Lung microvascular endothelial cell (primary cell): ENCODE measurements around the gene REG3G. TPM values are rescaled to one million over a fixed set of nuclear protein-coding genes. Genes with fewer than 3 reads are reported as not detected.

Experiments
- DNase-seq, 2 donors: peaks; one replicate each; pipeline versions ENCODE4 v3.0.0 to v3.0.0-alpha.2; 2010; ENCODE audit warnings: low read depth in 2 of 2
- total RNA-seq: library from RNA; depleted of rRNA; stranded (reverse); fragments of >200 nt; gene quantifications from 2 replicates; pipeline ENCODE4 v1.2.1, GENCODE V29; 2014

Gene REG3G
- not detected in 2 replicates for total RNA-seq

GRCh38 chr2:79025421-79025820 is at the start of gene REG3G:
REG3G (plus strand) TSS chr2:79025702; CDS start chr2:79026094, 392 bp downstream.
- DNase-seq: no peak

- no peak for DNase-seq
These were observed 47.8 kb upstream of the REG3G start for GRCh38 chr2:78977661-78978145.

GRCh38 chr2:78978340-78978739 is 47.2 kb upstream of the REG3G start:
- DNase-seq: no peak

GRCh38 chr2:78979380-78980151 is 45.9 kb upstream of the REG3G start:
- DNase-seq: peak; percentile 19 to 40

GRCh38 chr2:78980152-78980465 is 45.4 kb upstream of the REG3G start:
- no peak for DNase-seq

- no peak for DNase-seq
These were observed 44.6 kb upstream of the REG3G start for GRCh38 chr2:78980871-78981270.

GRCh38 chr2:78982638-78983330 is 42.7 kb upstream of the REG3G start:
- DNase-seq: no peak

- DNase-seq: no peak
These were observed 41.1 kb upstream of the REG3G start for GRCh38 chr2:78984386-78984785.

GRCh38 chr2:78985558-78985957 is 39.9 kb upstream of the REG3G start:
- DNase-seq: no peak

GRCh38 chr2:78989051-78989450 is 36.5 kb upstream of the REG3G start:
- DNase-seq: no peak

- DNase-seq: peak in 1 of 2 donors; percentile 7
These were observed 33.1 kb upstream of the REG3G start for GRCh38 chr2:78992451-78992806.

- no peak for DNase-seq
These were observed 32.5 kb upstream of the REG3G start for GRCh38 chr2:78992807-78993517.

GRCh38 chr2:78993518-78994148 is 31.9 kb upstream of the REG3G start:
- no peak for DNase-seq

GRCh38 chr2:78994789-78995188 is 30.7 kb upstream of the REG3G start:
- no peak for DNase-seq

GRCh38 chr2:78999406-78999805 is 26.1 kb upstream of the REG3G start:
- DNase-seq: peak; percentile 10 to 11

GRCh38 chr2:79000008-79000576 is 25.4 kb upstream of the REG3G start:
- no peak for DNase-seq

- no peak for DNase-seq
These were observed 24.2 kb upstream of the REG3G start for GRCh38 chr2:79001285-79001684.

- no peak for DNase-seq
These were observed 20.8 kb upstream of the REG3G start for GRCh38 chr2:79004680-79005079.

GRCh38 chr2:79005216-79005615 is 20.3 kb upstream of the REG3G start:
- DNase-seq: no peak

GRCh38 chr2:79009388-79009787 is 16.1 kb upstream of the REG3G start:
- no peak for DNase-seq

GRCh38 chr2:79011496-79011895 is 14.0 kb upstream of the REG3G start:
- DNase-seq: no peak

GRCh38 chr2:79013629-79014028 is 11.9 kb upstream of the REG3G start:
- no peak for DNase-seq
